HT-29 (cell line): Measurements from ENCODE around the gene AADAT. TPM values are rescaled to one million over a fixed set of nuclear protein-coding genes. Genes with fewer than 3 reads are reported as not detected.
"Not testable (repeated sequence)": the region's sequence is repeated elsewhere in the genome, so short reads cannot be mapped to it uniquely, and the experiment has no call there.

Source experiments
- DNase-seq: peaks from one replicate; pipeline ENCODE4 v3.0.0-alpha.2; 2015; ENCODE audit warnings: low spot score
- total RNA-seq: library from RNA; depleted of rRNA; stranded (reverse); fragments of >200 nt; shearing (Covaris generic); gene quantifications from 2 replicates; pipeline ENCODE4 v1.2.3, GENCODE V29; 2014

The AADAT gene
- total RNA-seq, 1 experiment from 2014 or later, result 0.81 TPM

DNA sequence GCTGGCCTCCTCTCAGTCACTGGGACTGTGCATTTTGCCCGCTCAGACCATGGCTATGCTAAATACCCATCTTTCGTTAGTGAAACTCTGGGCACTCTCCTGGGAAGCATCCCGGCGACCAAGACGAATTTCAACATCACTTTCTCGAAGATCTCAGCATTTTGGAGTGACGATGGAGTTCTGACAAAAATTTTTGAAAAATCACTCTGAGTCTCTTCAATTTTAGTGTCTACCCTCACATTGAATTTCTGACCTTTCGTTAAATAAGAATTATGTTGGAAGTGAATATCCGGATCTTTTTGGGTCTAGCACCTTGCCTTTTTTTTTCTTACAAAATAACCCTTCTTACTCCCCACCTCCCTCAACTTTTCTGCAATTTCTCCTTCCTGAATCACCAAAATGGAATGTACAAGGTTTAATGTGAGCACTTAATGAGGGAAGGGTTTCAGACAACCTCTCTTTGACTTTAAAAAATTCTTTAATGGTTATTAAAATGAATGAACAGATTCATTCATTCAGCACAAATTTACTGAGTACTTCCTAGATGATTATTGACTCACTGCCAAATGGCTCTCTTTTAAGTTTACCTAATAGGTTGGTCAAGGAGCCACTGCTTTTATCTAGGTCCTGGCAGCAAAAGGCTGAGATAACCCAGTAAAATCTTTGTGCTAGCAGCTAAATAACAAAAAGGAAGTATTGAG, 746 bp upstream of the AADAT start:
- peak; percentile 8 for DNase-seq

DNA sequence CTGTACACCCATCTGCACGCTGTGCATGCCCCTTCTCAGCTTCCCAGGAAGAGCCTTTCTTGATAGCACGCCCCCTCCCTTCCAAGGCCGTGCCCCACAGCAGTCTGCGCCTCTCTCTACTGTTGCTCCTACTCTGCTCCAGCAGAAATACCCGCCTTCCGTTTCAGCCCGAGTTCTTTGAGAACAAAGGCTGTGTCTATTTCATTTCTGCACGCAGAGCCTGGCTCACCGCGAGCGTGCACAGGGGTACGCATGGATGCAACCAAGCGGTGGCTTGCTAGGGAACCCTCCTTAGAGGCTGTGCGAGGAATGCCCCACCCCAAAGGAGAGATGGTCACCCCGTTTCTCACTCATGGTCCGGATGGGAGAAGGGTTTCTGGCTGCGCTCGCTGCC, 485 bp downstream of the AADAT start:
- DNase-seq, result peak; percentile 11

DNA sequence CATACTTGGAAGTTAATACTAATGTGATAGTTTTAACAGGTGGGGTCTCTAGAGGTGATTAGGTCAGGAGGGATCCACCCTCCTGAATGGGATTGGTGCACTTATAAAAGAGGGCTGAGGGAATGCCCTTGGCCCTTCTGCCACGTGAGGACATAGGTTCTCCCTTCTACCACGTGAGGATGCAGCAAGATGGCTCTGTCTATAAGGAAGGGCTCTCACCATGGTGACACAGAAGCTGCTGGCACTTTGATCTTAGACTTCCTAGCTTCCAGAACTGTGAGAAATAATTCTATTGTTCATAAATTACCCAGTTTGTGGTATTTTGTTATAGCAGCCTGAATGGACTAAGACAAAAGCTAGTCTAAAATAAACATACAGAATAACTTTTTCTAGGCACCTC, 1.0 kb downstream of the AADAT start:
- DNase-seq, result no peak

DNA sequence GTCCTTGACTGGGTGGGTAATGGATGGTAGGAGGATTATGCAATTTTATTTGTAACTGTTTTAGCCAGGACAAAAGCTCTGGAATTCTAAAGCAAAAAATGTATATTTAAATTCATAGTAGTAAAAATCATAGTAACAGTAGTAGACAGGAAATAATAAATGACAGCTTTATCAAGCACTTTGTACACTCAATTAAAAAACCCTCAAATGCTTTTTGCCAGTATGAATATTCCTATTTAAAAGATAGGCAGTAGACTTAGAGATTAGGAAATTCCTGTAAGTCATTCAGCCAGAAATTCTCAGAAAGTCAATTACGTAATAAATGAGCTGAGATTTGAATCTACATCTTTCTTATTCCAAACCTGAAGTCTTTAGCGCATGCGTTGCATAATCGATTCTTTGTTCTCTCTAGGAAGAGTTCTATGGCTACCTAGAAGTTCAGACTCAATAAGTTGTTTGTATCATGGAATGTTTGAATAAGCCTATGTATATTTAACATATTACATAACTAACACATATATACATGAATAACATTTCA, 2.5 kb downstream of the AADAT start:
- DNase-seq, result no peak

DNA sequence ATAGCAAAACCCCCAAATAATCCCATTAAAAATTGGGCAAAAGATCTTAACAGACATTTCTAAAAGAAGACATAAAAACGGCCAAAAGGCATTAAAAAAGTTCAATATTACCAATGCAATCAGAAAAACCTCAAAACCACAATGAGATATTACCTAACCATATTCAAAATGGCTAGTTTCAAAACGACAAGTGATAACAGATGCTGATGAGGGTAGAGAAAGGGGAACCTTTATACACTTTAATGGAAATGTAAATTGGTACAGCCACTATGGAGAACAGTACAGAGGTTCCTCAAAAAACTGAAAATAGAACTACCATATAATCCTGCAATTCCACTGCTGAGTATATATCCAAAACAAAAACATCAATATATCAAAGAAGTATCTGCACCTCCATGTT, 6.2 kb downstream of the AADAT start:
- no peak for DNase-seq

DNA sequence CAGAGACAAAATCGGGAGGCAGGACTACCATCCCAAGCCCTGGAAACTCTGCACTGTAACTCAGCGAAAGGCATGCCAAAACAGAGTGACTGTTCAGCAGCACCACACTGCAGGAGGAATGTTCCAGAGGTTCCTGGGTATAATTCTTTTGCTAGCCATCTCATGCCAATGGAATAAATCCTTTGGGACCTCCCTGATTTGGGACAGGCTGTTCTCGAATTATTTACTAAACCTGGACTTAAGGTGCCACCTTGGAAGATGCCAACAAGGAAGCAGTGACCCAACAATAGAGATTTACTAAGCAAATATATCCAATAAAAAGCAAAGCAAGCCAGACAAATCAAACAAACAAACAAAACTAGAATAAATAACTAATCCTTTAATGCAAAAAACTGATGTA, 9.3 kb downstream of the AADAT start:
- DNase-seq, result no peak

DNA sequence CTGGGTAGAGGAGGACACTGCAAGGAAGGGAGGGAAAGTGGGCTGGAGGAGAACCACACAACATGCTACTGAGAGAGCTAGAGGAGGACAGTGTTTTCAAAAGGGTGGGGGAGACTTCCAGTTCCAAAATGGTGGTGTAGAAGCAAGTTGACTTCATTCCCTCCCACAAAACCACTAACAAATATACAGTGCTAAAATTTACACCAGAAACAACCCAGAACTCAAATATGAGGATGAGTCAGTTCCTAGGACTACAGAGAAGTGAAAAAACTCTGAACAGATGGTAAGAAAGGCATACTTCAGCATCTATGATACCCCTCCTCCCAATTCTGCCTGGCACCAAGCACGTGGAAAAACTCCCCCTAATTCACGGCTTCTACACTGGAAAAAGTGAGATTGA, 9.8 kb downstream of the AADAT start:
- no peak for DNase-seq

DNA sequence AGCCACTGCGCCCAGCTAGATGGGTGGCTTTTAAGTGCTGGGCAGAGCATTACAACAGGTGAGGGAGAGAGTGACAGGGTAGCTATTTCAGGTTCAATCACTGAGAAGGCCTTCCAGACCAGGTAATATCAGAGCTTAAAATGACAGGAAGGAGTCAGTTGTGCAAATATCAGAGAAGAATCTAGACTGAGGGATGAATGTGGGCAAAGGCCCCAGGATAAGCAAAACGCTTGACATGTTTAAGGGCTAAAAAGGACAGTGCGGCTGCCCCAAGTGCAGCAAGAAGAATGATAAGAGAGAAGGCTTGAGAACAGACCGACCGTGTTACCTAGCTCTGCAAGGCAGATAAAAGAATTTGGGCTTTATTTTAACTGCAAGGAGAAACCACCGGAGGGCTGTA, 18.6 kb downstream of the AADAT start:
- DNase-seq, result no peak

DNA sequence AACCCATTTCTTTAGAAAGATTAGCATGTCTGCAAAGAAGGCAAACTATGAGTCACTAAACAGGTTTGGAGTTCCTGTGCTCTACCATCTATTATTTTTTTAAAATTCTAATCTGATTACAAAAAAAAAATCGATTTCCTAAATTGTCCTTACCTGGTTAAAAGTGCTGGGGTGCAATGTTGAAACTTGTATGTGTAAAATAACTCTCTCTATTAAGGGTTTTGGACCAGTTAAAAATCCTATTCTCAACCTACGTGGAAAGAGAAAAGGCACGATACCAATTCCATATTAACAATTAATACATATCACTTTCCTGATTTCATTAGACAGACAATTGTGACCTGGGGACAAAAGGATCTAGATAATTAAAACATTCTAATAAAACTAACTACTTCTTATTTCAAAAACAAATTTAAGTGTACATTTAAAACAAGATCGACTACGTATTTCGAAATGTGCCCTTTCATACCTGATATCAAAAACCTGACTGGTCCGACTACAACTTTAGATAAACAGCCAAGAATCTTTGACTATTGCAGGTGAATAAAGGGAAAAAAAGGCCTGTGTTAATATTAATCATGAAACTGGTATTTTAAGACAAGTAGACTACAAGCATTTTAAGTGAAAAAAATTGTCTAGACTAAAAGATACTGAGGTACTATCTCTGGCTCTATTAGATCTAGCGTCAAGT, 21.2 kb downstream of the AADAT start:
- no peak for DNase-seq

DNA sequence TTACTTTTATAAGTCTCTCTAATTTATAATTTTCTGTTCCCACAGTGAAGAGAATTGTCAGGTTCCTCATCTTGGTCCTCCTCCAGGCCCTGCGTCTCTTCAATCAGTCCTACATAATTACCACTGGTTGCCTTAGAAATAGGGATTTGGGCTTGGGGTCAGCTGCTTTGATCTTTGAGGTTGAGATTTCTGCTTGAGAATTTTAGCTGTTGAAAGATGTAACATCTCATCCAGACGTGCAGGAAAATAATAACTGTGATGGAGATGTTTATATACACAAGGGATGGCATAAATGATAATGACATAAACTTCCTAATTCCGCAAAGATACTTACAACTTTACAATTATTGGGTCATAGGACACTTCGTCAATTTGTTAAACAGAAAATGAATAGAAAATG, 30.3 kb downstream of the AADAT start:
- DNase-seq, result no peak

DNA sequence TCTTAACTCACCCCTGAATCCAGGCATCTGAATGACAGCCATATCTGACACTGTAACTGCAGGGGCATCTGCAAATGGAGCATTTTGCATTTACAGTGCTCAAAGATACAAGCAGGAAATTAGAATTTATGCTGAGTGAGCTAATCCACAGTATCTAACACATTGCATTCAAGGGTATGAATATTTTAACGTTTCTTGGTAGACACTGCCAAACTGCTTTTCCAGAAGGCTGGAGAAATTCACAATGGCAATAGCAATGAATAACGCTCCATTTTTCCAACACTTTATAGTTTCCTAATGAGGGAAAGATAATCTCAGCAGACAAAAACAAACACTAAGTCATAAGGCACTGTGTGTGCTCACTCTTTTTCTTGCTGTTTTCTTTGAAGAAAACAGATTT, 30.9 kb downstream of the AADAT start:
- no peak for DNase-seq

DNA sequence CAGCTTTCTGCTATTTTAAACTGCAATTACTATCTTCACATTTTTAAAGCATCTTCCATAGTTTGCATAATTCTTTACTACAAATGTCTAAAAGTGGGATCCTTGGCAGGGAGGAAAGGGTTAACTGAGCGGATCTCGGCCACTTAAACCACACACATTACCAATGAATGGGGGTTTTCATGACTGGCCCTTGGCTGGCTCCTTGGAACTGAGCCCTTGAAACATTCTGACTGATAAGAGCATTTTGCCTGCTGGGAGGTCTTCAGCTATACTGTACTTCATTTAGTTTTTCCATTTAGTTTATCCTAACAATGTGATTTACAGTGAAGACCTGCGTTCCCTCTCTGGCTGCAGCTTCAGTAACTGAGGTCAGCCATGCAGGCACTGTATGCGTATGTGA, 31.9 kb downstream of the AADAT start:
- DNase-seq, result no peak

DNA sequence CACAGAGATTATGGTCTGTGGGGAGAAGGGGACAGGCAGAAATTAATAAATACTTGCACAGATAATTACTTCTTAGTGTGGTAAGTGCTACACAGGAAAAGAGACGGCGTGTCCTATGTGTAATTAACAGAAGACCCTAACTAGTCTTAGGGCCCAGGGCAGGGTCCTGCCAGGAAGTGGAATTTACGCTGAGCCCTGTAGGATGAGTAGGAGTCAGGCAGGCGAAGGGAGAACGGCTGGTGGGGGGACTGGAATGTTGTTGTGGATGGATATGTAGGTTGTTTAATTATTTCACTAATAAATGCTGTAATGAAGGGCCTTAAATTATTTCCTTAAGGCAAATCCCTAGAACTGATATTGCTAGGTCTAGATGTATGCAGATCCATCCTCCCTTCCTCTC, 36.8 kb downstream of the AADAT start:
- DNase-seq, result no peak

DNA sequence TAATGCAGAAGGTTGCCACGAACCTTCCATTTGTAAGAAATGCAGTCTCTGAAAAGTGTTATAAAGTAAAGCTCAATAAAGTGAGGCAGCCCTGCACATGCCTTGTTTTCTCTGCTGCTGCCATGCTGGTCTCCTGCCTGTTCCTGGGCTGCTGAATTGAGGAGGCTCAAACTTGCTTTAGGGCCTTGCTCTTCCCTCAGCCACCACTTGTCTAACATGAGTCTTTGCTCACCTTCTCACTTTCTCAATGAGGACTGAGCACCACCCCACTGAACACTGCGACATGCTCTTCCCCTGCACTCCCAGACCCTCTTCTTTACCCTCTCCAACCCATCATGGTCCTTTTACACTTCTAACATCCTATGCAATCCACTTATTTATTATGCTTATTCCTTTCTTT, 38.4 kb downstream of the AADAT start:
- DNase-seq, result no peak

DNA sequence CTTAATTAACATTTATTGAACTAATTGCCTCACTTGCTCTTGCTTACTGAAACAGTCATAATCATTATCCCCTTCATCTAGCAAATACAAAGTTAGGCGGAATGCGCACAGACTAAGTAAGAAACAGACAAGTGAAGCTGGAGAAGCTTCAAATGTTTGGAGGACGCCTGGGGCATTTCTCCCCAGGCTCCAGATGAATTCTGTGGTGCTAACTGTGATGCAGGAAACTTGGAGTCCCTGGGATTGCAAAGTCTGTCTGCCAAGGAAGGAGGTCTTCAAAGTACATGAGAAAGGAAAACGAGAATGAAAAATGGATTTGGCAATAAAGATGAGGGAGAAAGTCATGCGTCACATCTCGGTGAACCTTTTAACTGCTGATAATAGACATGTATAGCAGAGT, 40.0 kb downstream of the AADAT start:
- DNase-seq, result no peak

DNA sequence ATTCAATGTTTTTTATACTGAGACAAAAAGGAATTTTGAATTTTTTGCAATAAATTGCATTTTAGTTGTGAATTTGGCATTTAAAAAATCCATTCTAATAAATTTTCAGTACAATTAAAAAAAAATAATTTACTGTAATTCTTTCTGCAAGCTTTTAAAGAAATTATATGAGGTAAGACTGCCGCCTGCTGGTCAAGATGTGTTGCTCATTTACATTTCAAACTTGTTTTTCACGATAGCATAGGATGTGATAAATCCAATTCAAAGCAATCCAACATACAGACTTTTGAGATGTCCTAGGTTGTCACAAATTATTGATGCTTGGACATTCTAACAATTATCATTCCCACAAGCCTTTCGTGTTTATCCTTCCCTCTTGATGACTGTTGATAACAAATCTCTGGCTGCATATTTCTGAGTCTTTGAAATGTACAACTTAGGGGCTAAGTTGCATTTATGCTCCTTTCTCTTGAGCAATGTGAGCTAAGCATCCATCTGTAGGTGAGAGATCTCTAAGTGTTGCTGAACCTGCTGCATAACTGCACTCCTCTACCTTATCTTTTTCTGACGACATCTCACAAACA, 41.9 kb downstream of the AADAT start:
- DNase-seq, result peak; percentile 67

DNA sequence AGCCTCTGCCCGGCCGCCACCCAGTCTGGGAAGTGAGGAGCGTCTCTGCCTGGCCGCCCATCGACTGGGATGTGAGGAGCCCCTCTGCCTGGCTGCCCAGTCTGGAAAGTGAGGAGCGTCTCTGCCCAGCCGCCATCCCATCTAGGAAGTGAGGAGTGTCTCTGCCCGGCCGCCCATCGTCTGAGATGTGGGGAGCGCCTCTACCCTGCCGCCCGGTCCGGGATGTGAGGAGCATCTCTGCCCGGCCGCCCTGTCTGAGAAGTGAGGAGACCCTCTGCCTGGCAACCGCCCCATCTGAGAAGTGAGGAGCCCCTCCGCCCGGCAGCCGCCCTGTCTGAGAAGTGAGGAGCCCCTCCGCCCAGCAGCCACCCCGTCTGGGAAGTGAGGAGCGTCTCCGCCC, 43.6 kb downstream of the AADAT start:
- DNase-seq, result not testable (repeated sequence)

DNA sequence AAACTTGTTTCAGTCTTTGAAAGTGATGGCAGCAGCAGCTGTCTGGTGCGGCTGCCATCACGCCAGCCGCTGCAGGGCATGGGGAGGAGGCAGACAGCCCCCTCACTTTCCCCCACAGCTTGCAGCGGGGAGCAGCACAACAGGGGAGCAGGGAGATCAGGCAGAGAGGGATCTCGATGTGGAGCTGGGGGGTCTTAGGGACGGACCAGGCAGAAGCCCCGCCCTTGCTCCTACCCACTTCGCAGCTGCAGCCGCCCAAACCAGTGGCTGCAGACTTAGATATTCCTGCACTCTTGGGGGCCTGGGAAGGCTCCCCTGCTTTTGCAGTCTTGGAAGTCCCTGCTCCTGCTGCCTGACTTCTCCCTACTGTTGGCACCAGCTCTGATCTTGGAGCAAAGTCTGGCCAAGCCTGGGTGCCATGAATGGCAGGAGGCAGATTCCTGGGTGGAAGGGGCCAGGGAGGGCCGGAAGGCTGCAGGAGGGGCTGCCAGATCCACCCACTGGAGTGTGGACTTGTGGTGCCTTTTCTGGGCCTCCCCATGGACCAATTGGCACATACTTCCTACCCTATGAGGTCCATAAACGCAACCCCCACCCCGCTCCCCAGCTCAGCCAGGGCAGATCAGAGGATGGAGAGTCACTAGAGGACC, 49.6 kb downstream of the AADAT start:
- DNase-seq, result no peak

DNA sequence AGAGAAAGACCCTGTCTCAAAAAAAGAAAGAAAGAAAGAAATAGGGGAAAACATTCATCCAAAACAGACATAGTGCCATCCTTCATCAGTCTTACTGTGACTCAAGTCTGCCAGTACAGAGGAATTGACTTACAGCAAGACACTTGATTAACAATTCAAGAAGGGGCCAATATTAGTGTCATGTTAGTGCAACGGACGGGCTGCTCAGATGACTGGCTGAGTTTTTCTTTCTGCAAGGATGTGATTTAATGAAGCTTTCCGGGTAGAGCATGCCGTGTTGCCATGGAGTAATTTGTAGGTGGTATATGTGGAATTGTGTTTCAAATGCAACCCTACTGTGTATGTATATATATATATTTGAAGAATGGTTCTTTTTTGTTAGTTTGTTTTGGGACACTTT, 51.0 kb downstream of the AADAT start:
- DNase-seq, result no peak

DNA sequence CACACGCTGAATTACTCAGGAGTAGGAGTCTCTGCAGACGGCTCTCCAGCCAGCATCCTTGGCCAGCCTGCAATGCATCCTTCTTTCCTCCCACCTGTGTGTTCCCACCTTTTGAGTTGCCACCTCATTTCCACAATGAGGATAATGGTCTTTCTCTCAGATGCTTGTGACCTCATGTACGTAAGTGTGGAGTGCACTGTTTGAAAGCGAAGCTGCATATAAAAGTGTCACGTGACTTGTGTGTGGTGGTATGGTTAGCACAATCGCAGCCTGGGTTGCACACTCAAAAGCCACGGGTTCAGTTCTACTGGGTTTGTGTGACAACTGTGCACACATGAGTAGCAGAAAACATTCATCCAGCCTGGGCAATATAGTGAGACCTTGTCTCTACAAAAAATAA, 51.5 kb downstream of the AADAT start:
- DNase-seq, result no peak

DNA sequence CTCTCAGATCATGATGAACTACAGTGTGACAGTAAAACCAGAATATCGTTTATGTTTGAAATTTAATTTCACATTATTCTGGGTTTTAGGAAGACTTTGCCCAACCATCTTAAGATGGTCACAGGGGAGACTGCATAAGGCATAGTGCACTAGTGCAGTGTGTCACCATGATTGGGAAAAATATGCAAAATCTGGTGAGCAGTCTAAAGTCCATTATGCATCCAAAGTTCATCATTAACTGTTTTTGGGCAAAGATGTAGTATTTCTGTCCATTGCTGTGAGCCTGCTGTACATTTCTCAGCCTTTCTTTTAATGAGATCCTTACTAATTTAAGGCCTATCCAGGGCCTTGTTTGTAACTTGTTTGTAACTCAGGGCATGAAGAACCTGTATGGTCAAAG, 52.3 kb downstream of the AADAT start:
- no peak for DNase-seq

DNA sequence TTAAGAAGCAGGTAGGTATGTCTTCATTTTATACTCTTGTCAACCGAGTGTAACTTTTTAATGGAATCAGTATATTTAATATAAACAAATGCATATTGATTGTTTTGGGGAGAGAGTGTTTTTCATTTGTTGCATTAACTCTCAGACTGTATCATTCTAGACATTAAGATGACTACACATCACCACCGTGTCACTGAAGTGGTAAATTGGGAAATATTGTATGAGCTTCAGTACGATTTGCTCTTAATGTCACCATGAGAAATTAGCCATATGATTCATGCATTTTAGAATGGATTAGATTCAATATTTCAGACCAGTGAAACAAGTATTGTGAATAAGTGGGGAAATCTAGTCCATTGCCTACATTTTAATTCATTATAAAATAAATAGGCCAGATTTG, 53.9 kb downstream of the AADAT start:
- DNase-seq, result no peak

DNA sequence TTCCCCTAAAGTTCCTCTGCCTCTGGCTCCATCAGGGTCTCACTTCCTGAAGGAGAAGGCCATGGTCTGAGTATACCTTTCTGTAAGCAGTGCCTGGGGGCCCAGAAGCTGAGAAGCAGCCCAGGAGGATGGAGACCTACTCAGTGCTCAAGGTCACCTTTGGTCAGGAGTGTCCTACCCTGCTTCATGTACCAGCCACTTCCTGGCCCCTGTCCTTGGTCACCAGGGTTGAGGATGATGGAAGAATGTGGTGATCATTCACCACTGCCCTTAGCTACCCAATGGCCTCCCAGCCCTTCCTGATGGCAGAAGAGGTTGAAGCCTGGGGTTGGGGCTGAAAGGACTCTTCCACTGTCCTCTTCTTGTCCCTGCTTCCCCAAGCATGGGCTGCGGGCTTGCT, 54.5 kb downstream of the AADAT start:
- DNase-seq, result no peak
